NCI-H2227 (cell line): ENCODE data around the gene MORC3.
A peak's percentile ranks its signal among the peaks of the same experiment; 100 is the strongest.
"Not testable (repeated sequence)": the region's sequence is repeated elsewhere in the genome, so short reads cannot be mapped to it uniquely, and the experiment has no call there.

Source experiments
- DNase-seq: peaks from one replicate; lab custom pipeline; 2025; ENCODE audit not compliant: unreplicated experiment; lab: John Stamatoyannopoulos, UW

Gene MORC3

GRCh38 chr21:36323032-36323431, 3.0 kb downstream of the MORC3 start:
- no peak for DNase-seq

GRCh38 chr21:36325373-36326010, 5.5 kb downstream of the MORC3 start:
- no peak for DNase-seq

- peak; percentile 37 for DNase-seq
Observed at GRCh38 chr21:36330904-36331303, 10.9 kb downstream of the MORC3 start.

- no peak for DNase-seq
Observed at GRCh38 chr21:36337099-36337509, 17.1 kb downstream of the MORC3 start.

- DNase-seq, result no peak
Observed at GRCh38 chr21:36338975-36339374, 19.0 kb downstream of the MORC3 start.

GRCh38 chr21:36342581-36342980, 22.6 kb downstream of the MORC3 start:
- DNase-seq, result not testable (repeated sequence)

- DNase-seq, result no peak
Observed at GRCh38 chr21:36344931-36345330, 24.9 kb downstream of the MORC3 start.

- no peak for DNase-seq
Observed at GRCh38 chr21:36347278-36347961, 27.4 kb downstream of the MORC3 start.

GRCh38 chr21:36347962-36348328, 27.9 kb downstream of the MORC3 start:
- DNase-seq, result no peak

GRCh38 chr21:36349315-36349714, 29.3 kb downstream of the MORC3 start:
- DNase-seq, result no peak

- DNase-seq, result no peak
Observed at GRCh38 chr21:36350282-36350910, 30.4 kb downstream of the MORC3 start.

- no peak for DNase-seq
Observed at GRCh38 chr21:36354918-36355680, 35.1 kb downstream of the MORC3 start.

- DNase-seq, result no peak
Observed at GRCh38 chr21:36355868-36356267, 35.9 kb downstream of the MORC3 start.

- no peak for DNase-seq
Observed at GRCh38 chr21:36359185-36359584, 39.2 kb downstream of the MORC3 start.

GRCh38 chr21:36369064-36369685, 49.2 kb downstream of the MORC3 start:
- DNase-seq, result no peak

- no peak for DNase-seq
Observed at GRCh38 chr21:36375994-36376393, 56.0 kb downstream of the MORC3 start.

GRCh38 chr21:36377391-36377842, 57.4 kb downstream of the MORC3 start:
- DNase-seq, result no peak

- DNase-seq, result no peak
Observed at GRCh38 chr21:36379251-36379650, 59.3 kb downstream of the MORC3 start.

GRCh38 chr21:36381841-36382589, 62.0 kb downstream of the MORC3 start:
- no peak for DNase-seq

GRCh38 chr21:36382722-36383121, 62.7 kb downstream of the MORC3 start:
- not testable (repeated sequence) for DNase-seq
